Psoas muscle (tissue), 8 donors: ENCODE measurements around the gene GATD1. TPM values are rescaled to one million over a fixed set of nuclear protein-coding genes. Genes with fewer than 3 reads are reported as not detected.
A peak's percentile ranks its signal among the peaks of the same experiment; 100 is the strongest.

Experiments used
- ATAC-seq, 4 donors: fragments of 200-7000 bp; cut with Tn5 transposase; one replicate each; pipeline ENCODE4 v1.9.1; 2020; ENCODE audit warnings: moderate library complexity in 3 of 4, mild to moderate bottlenecking in 2 of 4
- DNase-seq, 2 donors: peaks; one replicate each; pipeline ENCODE4 v3.0.0-alpha.2; 2020
- H3K27ac ChIP-seq: fragments of 200-600 bp; one replicate; pipeline ENCODE4 v1.8.0; 2022
- H3K27me3 ChIP-seq, 3 donors: fragments of 200-600 bp in 1 of 3; one replicate each; pipeline versions ENCODE4 v1.6.1 to v1.8.0; 2013 to 2022; ENCODE audit warnings: low read length in 2 of 3, mild to moderate bottlenecking in 2 of 3, moderate library complexity in 1 of 3; ENCODE audit not compliant: insufficient read depth in 3 of 3
- H3K36me3 ChIP-seq, 2 donors: fragments of 200-600 bp in 1 of 2; one replicate each; pipeline versions ENCODE4 v1.6.1 to v1.8.0; 2013 to 2022; ENCODE audit warnings: low read depth in 1 of 2, mild to moderate bottlenecking in 1 of 2, moderate library complexity in 1 of 2; ENCODE audit not compliant: insufficient read depth in 1 of 2
- H3K4me1 ChIP-seq: fragments of 200-600 bp; one replicate; pipeline ENCODE4 v1.8.0; 2022
- H3K4me3 ChIP-seq: fragments of 200-600 bp; one replicate; pipeline ENCODE4 v1.8.0; 2022; ENCODE audit warnings: mild to moderate bottlenecking
- H3K9me3 ChIP-seq: fragments of 200-600 bp; one replicate; pipeline ENCODE4 v1.8.0; 2022
- WGBS, 3 donors: extraction: QIAGEN DNeasy Blood & Tissue Kit; methylation state at CpG; one replicate each; pipeline versions ENCODE4 v1.1.6 to v1.1.7; 2013; 5-methylcytosine and 5-hydroxymethylcytosine counted together
- intact Hi-C, 2 donors: fragments of 100-400 bp; cut with DNase I; formaldehyde crosslinking; loops; one replicate each; pipeline versions ENCODE4 v1.11.0 to v1.14.2; 2022
- polyA plus RNA-seq, 3 donors: library from polyadenylated mRNA; stranded (reverse); fragments of 200-250 nt; gene quantifications; one replicate each; pipeline ENCODE4 v1.2.3, GENCODE V29; 2013
- total RNA-seq, 4 donors: library from RNA; stranded (reverse); fragmentation: NEBNext Ultra II Directional in 2 of 4; extraction: Animal tissue kit (Norgen Biotek cat#: 25700) in 2 of 4; gene quantifications; one replicate each; pipeline versions ENCODE4 v1.2.1 to v1.2.4, GENCODE V29; 2021 to 2023
- TF ChIP-seq, protein P1 (sequence below): fragments of 200-600 bp; IDR thresholded peaks from one replicate; pipeline ENCODE4 v1.8.0; 2022; ENCODE audit warnings: antibody characterized with exemption
- donor health status: healthy with polysubstance abuse.
- donor health status: DM: no; HTN: no; CAD: no; lungs with moderate emphysema.
- donor health status: Bipolar disorder and iron deficiency.
- donor health status: healthy.
- donor health status: DM: yes; HTN: yes; CAD: no.
- donor health status: DM: no; HTN: no; CAD: no.
- donor health status: DM: no; HTN: no; CAD: no.
- donor health status: DM: yes; HTN: yes; CAD: no.

Gene GATD1
- total and polyA plus RNA-seq, 7 donors = 11.0 to 32.6 (median 20.9) TPM

DNA sequence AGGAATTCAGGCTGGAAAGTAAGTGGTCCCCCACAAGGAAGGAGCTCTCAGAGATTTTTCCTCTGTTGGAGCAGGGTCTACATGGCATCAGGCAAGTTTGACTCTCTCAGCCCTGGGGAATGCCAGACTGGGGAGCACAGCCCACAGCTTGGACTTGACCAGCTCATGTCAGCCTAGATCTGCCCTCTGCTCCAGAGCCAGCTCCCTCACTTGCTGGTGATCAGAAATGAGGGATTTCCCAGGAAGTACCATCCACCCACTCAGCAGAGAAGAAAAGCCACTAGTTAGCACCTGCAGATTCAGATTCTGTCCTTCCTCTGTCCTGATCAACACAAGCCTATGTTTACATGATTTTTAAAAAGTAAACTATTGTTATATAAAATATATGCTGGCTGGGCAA lies 17.1 kb downstream of the GATD1 start:
- Histone ChIP-seq H3K27ac (no peak overlapping the region), H3K36me3 (peaks cover 0 to 95% of the 10 kb centered on the region in 2 donors), H3K4me3 (no peak overlapping the region), H3K9me3 (no peaks in the 10 kb centered on the region), H3K27me3 (no peaks in the 10 kb centered on the region), H3K4me1 (peaks cover 4% of the 10 kb centered on the region)
- ATAC-seq (no peak), DNase-seq (no peak)
- TF ChIP-seq, protein P1, sequence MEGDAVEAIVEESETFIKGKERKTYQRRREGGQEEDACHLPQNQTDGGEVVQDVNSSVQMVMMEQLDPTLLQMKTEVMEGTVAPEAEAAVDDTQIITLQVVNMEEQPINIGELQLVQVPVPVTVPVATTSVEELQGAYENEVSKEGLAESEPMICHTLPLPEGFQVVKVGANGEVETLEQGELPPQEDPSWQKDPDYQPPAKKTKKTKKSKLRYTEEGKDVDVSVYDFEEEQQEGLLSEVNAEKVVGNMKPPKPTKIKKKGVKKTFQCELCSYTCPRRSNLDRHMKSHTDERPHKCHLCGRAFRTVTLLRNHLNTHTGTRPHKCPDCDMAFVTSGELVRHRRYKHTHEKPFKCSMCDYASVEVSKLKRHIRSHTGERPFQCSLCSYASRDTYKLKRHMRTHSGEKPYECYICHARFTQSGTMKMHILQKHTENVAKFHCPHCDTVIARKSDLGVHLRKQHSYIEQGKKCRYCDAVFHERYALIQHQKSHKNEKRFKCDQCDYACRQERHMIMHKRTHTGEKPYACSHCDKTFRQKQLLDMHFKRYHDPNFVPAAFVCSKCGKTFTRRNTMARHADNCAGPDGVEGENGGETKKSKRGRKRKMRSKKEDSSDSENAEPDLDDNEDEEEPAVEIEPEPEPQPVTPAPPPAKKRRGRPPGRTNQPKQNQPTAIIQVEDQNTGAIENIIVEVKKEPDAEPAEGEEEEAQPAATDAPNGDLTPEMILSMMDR = no peak
- intact Hi-C loops = no loop called here

DNA sequence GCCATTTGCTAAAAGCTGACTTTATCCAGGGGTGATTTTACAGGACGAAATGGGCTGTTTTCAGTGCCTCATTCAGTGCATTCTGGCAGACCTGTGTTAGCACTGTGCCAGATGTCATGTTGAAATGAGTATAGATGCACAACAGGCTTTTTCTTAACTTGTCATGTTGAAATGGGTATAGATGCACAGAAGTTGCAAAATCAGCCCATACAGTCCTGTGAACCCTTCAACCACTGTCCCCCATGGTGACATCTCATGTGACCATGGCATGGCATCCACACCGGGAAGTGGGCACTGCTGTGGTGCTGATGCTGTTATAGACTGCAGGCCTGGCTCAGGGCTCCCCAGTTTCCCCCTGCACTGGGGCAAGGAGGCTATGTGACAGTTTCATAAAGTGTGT lies 27.6 kb downstream of the GATD1 start:
- intact Hi-C loops = no loop called here
- Histone ChIP-seq H3K27ac (no peak overlapping the region), H3K4me1 (peaks cover 25% of the 10 kb centered on the region), H3K27me3 (no peaks in the 10 kb centered on the region), H3K4me3 (peak overlapping the region; percentile 94), H3K9me3 (no peaks in the 10 kb centered on the region), H3K36me3 (peaks cover 0 to 3% of the 10 kb centered on the region in 2 donors)
- TF ChIP-seq, protein P1 = no peak
- ATAC-seq (no peak), DNase-seq (no peak)
- WGBS, 3 donors = 59 to 86% (median 84%) methylated on average over 2 of the region's 2 CpGs

DNA sequence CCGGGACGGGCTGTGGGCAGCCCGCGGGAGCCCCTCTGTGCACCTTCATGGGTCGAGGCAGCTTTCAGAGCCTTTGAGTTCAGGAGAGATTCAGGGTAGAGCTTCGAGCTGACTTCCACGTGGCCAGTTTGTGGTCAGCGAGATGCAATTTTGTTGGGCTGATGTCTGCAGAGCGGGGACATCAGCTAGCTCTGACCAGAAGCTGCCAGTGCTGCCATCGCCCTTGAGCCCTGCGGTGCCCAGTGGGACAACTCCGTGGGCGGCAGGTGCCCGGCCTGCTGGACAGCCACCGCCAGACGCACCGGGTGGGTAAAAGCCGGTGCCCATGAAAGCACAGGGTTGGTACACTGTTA lies 29.3 kb downstream of the GATD1 start:
- ATAC-seq = peak; percentile 10 to 41 (median 17)
- TF ChIP-seq, protein P1 = no peak
- intact Hi-C loops = no loop called here

DNA sequence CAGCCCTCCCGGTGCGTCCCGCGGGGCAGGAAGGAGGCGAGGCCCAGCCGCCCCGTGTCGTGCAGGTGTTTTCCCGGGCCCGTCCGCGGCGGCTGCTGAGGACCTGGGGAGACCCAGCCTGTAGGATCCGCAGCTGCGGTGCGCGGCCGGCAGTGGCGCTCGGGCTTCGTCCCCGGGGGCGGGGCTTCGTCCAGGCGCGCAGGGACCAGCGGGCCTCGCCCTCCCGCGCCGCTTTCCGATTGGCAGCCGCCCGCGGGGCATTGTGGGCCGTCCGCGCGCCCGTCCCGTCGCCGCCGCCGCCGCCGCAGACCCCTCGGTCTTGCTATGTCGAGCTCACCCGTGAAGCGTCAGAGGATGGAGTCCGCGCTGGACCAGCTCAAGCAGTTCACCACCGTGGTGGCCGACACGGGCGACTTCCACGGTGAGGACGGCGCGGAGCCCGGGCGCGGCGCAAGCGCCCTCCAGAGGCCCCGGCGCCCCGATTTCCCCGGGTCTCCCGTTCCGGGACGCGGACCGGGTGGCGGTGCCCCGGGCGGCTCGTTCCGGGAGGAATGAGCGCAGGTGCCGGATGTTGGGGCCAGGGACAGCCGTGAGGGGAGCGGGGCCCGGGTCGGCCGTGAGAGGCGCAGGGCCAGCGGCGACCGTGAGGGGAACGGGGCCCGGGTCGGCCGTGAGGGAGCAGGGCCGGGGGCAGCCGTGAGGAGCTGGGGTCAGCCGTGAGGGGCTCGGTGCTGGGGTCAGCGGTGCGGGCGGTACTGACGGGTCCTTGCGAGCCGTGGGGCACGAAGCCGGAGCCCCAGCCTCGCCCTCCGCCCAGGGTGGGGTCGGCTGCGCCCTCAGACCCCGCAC lies 29.9 kb downstream of the GATD1 start, which contains the start of gene TALDO1:
Gene TALDO1 (plus strand): TSS at position 307 of the 849 bp plus-strand sequence. CDS start 18 bp downstream, at position 325.
- WGBS, 3 donors = 0 to 1% (median 1%) methylated on average over 61 to 112 of the region's 112 CpGs
- H3K4me3 ChIP-seq = peak within 1 kb of the TSS; percentile 94
- TF ChIP-seq, protein P1 = peak; percentile 3
- peak; percentile 97 to 98 (median 98) for ATAC-seq
- intact Hi-C loops = no loop called here
- H3K4me1 ChIP-seq = peaks cover 19% of the 10 kb centered on the region
- no peaks in the 10 kb centered on the region for H3K27me3 ChIP-seq
- peak; percentile 94 to 96 for DNase-seq
- H3K27ac ChIP-seq = peak within 1 kb of the TSS; percentile 89
- no peaks in the 10 kb centered on the region for H3K9me3 ChIP-seq
- peaks cover 0 to 2% of the 10 kb centered on the region in 2 donors for H3K36me3 ChIP-seq

More for the DNA sequence above, 29.3 kb downstream of the GATD1 start:
- Histone ChIP-seq H3K36me3 (peaks cover 0 to 3% of the 10 kb centered on the region in 2 donors), H3K4me1 (peaks cover 19% of the 10 kb centered on the region), H3K27ac (peak overlapping the region; percentile 89), H3K27me3 (no peaks in the 10 kb centered on the region), H3K9me3 (no peaks in the 10 kb centered on the region), H3K4me3 (peak overlapping the region; percentile 94)
- DNase-seq = peak in 1 of 2 donors; percentile 66
- WGBS, 3 donors = 8 to 9% (median 9%) methylated on average over 16 to 18 of the region's 18 CpGs
